ENCODE results near the gene TMEM120A.
"Not testable (repeated sequence)": the region's sequence is repeated elsewhere in the genome, so short reads cannot be mapped to it uniquely, and the experiment has no call there.

TMEM120A gene

DNA sequence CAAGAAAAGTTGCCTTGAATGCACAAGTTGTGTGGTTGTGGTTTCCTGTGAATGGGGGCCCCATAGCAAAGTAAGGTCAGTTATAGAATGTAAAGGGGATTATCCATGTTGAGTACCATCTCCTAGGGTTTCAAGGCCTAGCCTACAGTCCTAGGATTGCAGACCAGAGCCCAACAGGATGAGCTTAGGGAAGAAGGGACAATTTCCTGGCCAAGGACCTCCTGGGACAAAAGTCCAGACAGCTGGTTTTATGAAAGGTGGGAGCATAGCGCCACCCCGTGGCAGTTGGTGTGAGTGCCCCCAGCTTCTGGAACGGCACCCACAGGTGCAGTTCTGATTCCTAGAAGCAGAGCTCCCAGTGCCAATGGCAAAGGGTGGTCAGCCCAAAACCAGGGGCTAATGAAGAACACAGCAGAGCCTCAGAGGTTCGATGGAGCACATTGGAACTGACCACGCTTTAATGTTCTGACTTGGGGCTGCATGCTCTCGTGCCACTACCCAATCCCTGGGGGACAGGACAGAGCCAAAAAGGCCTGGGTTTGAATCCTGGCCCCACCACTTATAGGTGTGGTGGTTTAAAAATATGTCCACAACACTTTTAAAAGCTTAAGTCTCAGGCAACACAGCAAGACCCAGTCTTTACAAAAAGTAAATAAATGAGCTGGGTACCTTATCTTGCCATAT, 25.8 kb upstream of the TMEM120A start:
- TF ChIP-seq, protein P1, sequence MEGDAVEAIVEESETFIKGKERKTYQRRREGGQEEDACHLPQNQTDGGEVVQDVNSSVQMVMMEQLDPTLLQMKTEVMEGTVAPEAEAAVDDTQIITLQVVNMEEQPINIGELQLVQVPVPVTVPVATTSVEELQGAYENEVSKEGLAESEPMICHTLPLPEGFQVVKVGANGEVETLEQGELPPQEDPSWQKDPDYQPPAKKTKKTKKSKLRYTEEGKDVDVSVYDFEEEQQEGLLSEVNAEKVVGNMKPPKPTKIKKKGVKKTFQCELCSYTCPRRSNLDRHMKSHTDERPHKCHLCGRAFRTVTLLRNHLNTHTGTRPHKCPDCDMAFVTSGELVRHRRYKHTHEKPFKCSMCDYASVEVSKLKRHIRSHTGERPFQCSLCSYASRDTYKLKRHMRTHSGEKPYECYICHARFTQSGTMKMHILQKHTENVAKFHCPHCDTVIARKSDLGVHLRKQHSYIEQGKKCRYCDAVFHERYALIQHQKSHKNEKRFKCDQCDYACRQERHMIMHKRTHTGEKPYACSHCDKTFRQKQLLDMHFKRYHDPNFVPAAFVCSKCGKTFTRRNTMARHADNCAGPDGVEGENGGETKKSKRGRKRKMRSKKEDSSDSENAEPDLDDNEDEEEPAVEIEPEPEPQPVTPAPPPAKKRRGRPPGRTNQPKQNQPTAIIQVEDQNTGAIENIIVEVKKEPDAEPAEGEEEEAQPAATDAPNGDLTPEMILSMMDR (IDR thresholded peaks at IDR 0.05; ENCODE audit: borderline replicate concordance, control extremely low read depth, extremely low read depth, insufficient read depth, missing control alignments): peak; percentile 93
- peak; percentile 80 for DNase-seq (ENCODE audit: low spot score)
- in situ Hi-C loops (cut with MboI; ENCODE audit: low sequenced_read_pairs, unreplicated experiment): no loop called here

DNA sequence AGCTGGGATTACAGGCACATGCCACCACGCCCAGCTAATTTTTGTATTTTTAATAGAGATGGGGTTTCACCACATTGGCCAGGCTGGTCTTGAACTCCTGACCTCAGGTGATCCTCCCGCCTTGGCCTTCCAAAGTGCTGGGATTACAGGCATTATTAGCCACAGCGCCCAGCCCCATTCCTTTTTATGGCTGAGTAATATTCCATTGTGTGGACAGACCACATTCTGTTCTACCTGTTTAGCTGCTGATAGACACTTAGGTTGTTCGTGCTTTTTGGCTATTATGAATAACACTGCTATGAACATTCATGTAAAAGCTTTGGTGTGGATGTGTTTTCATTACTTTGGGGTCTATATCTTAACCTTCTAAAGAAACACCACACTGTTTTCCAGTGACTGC, 24.1 kb upstream of the TMEM120A start:
- in situ Hi-C loops (cut with MboI; ENCODE audit: low sequenced_read_pairs, unreplicated experiment): loop anchor here (10.0 kb wide), 1 partner anchor 144 kb away; the partner anchor contains the start of gene RHBDD2
- DNase-seq (ENCODE audit: low spot score): not testable (repeated sequence)

DNA sequence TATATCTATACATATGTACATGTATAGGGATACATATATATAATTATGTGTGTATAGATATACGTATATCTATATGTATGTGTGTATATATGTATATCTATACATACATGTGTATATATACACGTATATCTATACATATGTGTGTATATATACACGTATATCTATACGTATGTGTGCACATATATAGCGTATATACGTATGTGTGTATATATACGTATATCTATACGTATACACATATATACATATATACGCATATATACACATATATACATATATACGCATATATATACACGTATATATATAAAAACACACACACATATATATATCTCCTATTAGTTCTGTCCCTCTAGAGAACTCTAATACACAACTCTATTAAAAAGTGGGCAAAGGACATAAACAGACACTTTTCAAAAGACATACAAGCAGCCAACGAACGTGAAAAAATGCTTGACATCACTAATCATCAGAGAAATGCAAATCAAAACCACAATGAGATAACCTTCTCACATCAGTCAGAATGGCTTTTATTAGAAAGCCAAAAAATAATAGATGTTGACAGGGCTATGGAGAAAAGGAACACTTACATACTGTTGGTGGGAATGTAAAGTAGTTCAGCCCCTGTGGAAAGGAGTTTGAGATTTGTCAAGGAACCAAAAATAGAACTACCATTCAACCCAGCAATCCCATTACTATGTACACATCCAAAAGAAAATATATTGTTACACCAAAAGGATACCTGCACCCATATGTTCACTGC, 22.0 kb upstream of the TMEM120A start:
- in situ Hi-C loops (cut with MboI; ENCODE audit: low sequenced_read_pairs, unreplicated experiment): loop anchor here (10.0 kb wide), 1 partner anchor 142 kb away; the partner anchor contains the start of gene RHBDD2
- no peak for DNase-seq (ENCODE audit: low spot score)
- TF ChIP-seq, protein P1 (IDR thresholded peaks at IDR 0.05; ENCODE audit: borderline replicate concordance, control extremely low read depth, extremely low read depth, insufficient read depth, missing control alignments): no peak

DNA sequence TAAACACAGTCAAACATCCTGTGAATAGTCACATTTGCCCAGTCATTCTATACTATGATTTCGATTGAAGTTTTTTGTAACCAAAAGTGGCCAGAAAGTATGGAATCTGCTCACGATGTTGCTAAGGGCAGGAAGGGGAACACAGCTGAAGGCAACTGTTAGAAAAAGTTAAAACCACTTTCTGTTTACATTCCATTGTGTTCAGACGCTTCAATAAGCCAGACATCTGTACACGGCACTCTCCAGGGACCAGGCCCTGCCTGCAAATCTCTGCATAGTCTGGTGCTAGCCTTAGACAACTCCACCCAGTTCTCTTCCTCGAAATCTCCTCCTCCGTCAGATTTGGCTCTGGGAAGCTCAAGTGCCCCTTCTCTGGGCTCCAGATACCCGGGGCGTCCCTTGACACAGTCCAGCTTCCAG, 17.1 kb upstream of the TMEM120A start:
- no peak for DNase-seq (ENCODE audit: low spot score)
- in situ Hi-C loops (cut with MboI; ENCODE audit: low sequenced_read_pairs, unreplicated experiment): loop anchor here (10.0 kb wide), 1 partner anchor 137 kb away; the partner anchor contains the start of gene RHBDD2
- TF ChIP-seq, protein P1 (IDR thresholded peaks at IDR 0.05; ENCODE audit: borderline replicate concordance, control extremely low read depth, extremely low read depth, insufficient read depth, missing control alignments): no peak

DNA sequence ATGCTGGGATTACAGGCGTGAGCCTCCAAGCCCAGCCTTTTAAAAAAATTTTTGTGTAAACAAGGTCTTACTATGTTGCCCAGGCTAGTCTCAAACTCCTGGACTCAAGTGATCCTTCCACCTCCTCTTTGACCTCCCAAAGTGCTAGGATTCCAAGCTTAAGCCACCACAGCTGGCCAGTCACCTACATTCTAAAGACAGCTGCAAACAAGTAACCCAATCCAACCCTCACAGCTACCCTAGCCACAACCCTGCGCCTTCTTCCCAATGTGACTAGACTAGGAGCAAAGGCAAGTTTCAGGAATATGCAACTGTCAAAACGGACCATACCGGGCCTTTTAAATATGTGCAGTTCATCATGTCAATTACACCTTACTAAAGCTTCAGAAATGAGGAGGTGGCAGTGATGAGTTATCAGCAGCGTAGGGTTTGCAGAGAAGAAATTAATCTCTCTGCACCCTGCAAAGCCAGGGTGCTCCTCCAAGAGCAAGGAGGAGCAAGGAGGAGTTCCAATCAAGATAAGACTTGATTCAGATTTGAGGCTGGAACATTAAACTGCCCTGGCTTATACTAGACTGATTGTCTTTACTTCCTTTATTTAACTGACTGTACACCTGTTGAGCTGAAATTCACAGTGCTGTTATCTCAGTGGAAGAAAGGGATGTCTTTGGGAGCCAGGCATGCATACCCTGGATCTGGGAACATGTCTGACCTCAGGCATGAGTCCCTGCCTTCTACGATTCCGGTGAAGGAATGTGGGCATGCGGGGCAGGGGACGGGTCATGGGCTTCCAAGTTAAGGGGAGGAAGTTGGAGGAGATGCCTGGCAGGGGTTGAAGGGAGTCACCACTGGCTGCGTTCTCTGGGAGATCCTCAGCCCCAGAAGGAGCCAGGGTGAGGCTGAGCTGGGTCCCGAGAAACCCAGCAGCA, 15.5 kb upstream of the TMEM120A start:
- in situ Hi-C loops (cut with MboI; ENCODE audit: low sequenced_read_pairs, unreplicated experiment): loop anchor here (10.0 kb wide), 1 partner anchor 135 kb away; the partner anchor contains the start of gene RHBDD2
- TF ChIP-seq, protein P1 (IDR thresholded peaks at IDR 0.05; ENCODE audit: borderline replicate concordance, control extremely low read depth, extremely low read depth, insufficient read depth, missing control alignments): no peak
- DNase-seq (ENCODE audit: low spot score): no peak

DNA sequence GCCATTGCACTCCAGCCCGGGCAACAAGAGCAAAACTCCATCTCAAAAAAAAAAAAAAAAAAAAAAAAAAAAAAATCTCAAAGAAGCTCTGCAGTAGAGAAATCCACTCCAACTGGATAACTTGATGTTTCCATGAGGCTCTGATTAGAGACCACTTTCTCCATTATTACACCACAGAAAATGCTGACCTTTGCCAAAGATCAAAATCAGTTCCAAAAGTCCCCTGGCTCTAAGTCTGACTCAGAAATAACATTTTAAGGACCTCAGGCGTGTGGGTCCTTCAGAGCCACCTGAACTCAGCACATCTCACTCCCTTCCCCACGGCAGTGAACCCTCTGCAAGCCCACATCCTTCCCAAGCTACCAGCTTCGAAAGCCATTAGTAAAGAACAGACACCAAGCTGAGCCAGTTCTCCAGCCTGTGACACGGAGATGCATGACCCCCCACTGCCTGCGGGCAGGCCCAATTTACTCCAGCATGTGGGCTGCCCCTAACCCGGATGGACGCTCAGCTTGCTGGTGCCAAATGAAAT, 13.8 kb upstream of the TMEM120A start:
- TF ChIP-seq, protein P1 (IDR thresholded peaks at IDR 0.05; ENCODE audit: borderline replicate concordance, control extremely low read depth, extremely low read depth, insufficient read depth, missing control alignments): no peak
- DNase-seq (ENCODE audit: low spot score): peak; percentile 37

DNA sequence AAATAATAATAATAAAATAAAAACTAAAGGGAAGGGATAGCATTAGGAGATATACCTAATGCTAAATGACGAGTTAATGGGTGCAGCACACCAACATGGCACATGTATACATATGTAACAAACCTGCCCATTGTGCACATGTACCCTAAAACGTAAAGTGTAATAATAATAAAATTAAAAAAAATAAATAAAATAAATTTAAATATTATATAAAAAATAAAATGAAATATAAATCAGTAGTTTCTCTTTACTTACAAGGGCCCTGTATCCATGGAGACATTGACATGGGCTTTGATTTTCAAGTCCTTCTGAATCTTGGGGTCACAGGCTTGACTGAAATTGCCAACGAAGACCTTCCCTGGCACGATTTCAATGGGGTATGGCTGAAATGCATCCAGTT, 10.6 kb upstream of the TMEM120A start:
- in situ Hi-C loops (cut with MboI; ENCODE audit: low sequenced_read_pairs, unreplicated experiment); DNase-seq (ENCODE audit: low spot score): not testable (repeated sequence)

More for the DNA sequence above, 13.8 kb upstream of the TMEM120A start:
- in situ Hi-C loops (cut with MboI; ENCODE audit: low sequenced_read_pairs, unreplicated experiment): no loop called here

Data from GM13976 (cell line).